ENCODE measurements around the gene MYRFL. TPM values are rescaled to one million over a fixed set of nuclear protein-coding genes. Genes with fewer than 3 reads are reported as not detected.

MYRFL gene
- total RNA-seq, 2 donors from 2014 or later, result 0.27 TPM; not detected in 1

- Histone ChIP-seq H3K4me3 (no peak overlapping the region), H3K36me3 (no peaks in the 10 kb centered on the region), H3K27ac (no peak overlapping the region), H3K4me1 (replicated peaks) (no peaks in the 10 kb centered on the region), H3K9me3 (no peaks in the 10 kb centered on the region), H3K27me3 (replicated peaks; ENCODE audit: insufficient read depth) (no peaks in the 10 kb centered on the region)
- intact Hi-C loops (cut with DNase I), result no loop called here
- TF ChIP-seq POLR2A (IDR thresholded peaks at IDR 0.05), result no peak
- TF ChIP-seq, protein P1, sequence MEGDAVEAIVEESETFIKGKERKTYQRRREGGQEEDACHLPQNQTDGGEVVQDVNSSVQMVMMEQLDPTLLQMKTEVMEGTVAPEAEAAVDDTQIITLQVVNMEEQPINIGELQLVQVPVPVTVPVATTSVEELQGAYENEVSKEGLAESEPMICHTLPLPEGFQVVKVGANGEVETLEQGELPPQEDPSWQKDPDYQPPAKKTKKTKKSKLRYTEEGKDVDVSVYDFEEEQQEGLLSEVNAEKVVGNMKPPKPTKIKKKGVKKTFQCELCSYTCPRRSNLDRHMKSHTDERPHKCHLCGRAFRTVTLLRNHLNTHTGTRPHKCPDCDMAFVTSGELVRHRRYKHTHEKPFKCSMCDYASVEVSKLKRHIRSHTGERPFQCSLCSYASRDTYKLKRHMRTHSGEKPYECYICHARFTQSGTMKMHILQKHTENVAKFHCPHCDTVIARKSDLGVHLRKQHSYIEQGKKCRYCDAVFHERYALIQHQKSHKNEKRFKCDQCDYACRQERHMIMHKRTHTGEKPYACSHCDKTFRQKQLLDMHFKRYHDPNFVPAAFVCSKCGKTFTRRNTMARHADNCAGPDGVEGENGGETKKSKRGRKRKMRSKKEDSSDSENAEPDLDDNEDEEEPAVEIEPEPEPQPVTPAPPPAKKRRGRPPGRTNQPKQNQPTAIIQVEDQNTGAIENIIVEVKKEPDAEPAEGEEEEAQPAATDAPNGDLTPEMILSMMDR (IDR thresholded peaks at IDR 0.05), result no peak
- TF ChIP-seq POLR2AphosphoS5 (IDR thresholded peaks at IDR 0.05), result no peak
- DNase-seq (ENCODE audit: low spot score), result no peak
Measured at GRCh38 chr12:69947123-69947522, 122.1 kb downstream of the MYRFL start.

GRCh38 chr12:69947897-69948296 lies 122.9 kb downstream of the MYRFL start:
- TF ChIP-seq POLR2AphosphoS5 (IDR thresholded peaks at IDR 0.05) (no peak), POLR2A (IDR thresholded peaks at IDR 0.05) (no peak)
- TF ChIP-seq, protein P1 (IDR thresholded peaks at IDR 0.05), result no peak
- 22% methylated on average over 1 of the region's 1 CpG for WGBS

GRCh38 chr12:69948851-69949250 lies 123.8 kb downstream of the MYRFL start:
- H3K4me1 ChIP-seq (replicated peaks), result no peaks in the 10 kb centered on the region
- intact Hi-C loops (cut with DNase I), result no loop called here

More at GRCh38 chr12:69947897-69948296, 122.9 kb downstream of the MYRFL start:
- Histone ChIP-seq H3K27ac (no peak overlapping the region), H3K4me1 (replicated peaks) (no peaks in the 10 kb centered on the region), H3K27me3 (replicated peaks; ENCODE audit: insufficient read depth) (no peaks in the 10 kb centered on the region), H3K4me3 (no peak overlapping the region), H3K9me3 (no peaks in the 10 kb centered on the region), H3K36me3 (no peaks in the 10 kb centered on the region)
- intact Hi-C loops (cut with DNase I), result no loop called here
- no peak for DNase-seq (ENCODE audit: low spot score)

DNA sequence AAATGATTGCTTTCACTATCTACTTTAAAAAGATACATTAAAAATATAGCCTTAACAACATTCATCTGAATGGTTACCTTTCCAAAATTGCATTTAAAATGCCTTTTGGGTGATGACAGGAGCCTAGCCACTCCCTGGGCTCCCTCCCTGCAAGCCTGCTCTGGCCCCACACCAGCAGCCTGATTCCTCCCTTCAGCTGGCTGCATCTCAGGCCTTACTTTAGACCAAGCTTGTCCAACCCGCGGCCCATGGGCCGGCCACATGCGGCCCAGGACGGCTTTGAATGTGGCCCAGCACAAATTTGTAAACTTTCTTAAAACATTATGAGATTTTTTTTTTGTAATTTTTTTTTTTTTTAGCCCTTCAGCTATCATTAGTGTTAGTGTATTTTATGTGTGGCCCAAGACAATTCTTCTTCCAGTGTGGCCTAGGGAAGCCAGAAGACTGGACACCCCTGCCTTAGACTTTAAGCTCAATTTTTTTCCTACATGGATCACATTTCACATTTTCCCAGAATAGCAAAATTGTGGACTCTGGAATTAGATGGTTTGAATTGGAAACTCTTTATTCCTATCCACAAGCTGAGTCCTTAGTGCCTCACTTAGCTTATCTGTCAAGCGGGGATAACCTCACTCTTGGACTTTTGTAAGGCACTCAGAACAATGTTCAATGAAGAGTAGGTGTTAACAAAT lies 124.4 kb downstream of the MYRFL start:
- WGBS, result 95% methylated on average over 6 of the region's 6 CpGs
- Histone ChIP-seq H3K36me3 (no peaks in the 10 kb centered on the region), H3K4me1 (replicated peaks) (no peaks in the 10 kb centered on the region), H3K27ac (no peak overlapping the region), H3K27me3 (replicated peaks; ENCODE audit: insufficient read depth) (no peaks in the 10 kb centered on the region), H3K9me3 (no peaks in the 10 kb centered on the region), H3K4me3 (no peak overlapping the region)
- intact Hi-C loops (cut with DNase I), result no loop called here
- TF ChIP-seq, protein P1 (IDR thresholded peaks at IDR 0.05), result no peak
- no peak for TF ChIP-seq POLR2A (IDR thresholded peaks at IDR 0.05)
- TF ChIP-seq POLR2AphosphoS5 (IDR thresholded peaks at IDR 0.05), result no peak
- DNase-seq (ENCODE audit: low spot score), result no peak

More at GRCh38 chr12:69948851-69949250, 123.8 kb downstream of the MYRFL start:
- TF ChIP-seq POLR2A (IDR thresholded peaks at IDR 0.05), result no peak
- no peak for TF ChIP-seq POLR2AphosphoS5 (IDR thresholded peaks at IDR 0.05)
- TF ChIP-seq, protein P1 (IDR thresholded peaks at IDR 0.05), result no peak
- DNase-seq (ENCODE audit: low spot score), result no peak
- H3K9me3 ChIP-seq, result no peaks in the 10 kb centered on the region
- no peaks in the 10 kb centered on the region for H3K36me3 ChIP-seq
- no peaks in the 10 kb centered on the region for H3K27me3 ChIP-seq (replicated peaks; ENCODE audit: insufficient read depth)
- H3K27ac ChIP-seq, result no peak overlapping the region
- H3K4me3 ChIP-seq, result no peak overlapping the region

DNA sequence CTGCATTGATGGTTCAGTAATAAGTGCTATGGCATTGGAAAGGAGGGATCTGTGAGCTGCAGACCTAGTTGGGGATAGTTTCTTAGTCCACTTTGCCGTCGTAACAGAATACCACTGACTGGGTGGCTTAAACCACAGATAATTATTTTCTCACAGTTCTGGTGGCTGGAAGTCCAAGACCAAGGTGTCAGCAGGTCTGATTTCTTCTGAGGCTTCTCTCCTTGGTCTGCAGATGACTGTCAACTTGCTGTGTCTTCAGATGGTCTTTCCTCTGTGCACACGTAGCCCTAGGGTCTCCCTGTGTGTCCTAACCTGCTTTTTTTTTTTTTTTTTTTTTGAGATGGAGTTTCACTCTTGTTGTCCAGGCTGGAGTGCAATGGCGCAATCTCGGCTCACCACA lies 126.1 kb downstream of the MYRFL start:
- Histone ChIP-seq H3K4me1 (replicated peaks) (no peaks in the 10 kb centered on the region), H3K9me3 (no peaks in the 10 kb centered on the region), H3K27me3 (replicated peaks; ENCODE audit: insufficient read depth) (no peaks in the 10 kb centered on the region), H3K4me3 (no peak overlapping the region), H3K27ac (no peak overlapping the region), H3K36me3 (no peaks in the 10 kb centered on the region)
- WGBS, result 93% methylated on average over 5 of the region's 5 CpGs
- no peak for DNase-seq (ENCODE audit: low spot score)
- TF ChIP-seq, protein P1 (IDR thresholded peaks at IDR 0.05), result no peak
- TF ChIP-seq POLR2A (IDR thresholded peaks at IDR 0.05), result no peak
- no peak for TF ChIP-seq POLR2AphosphoS5 (IDR thresholded peaks at IDR 0.05)
- intact Hi-C loops (cut with DNase I), result no loop called here
